Nephron (organoid): ENCODE data around the gene CDC6.

Experiments
- H3K27ac Mint-ChIP-seq, 3 experiments: 2 replicates each; pipeline ENCODE4 v1.8.0; 2020; ENCODE audit warnings: mixed read lengths in 3 of 3, mild to moderate bottlenecking in 2 of 3, moderate library complexity in 1 of 3
- H3K27me3 Mint-ChIP-seq: 2 replicates; pipeline ENCODE4 v1.8.0; 2021; ENCODE audit warnings: low read depth, mild to moderate bottlenecking, moderate library complexity, mixed read lengths
- H3K36me3 Mint-ChIP-seq: 2 replicates; pipeline ENCODE4 v1.8.0; 2020; ENCODE audit warnings: low read depth, mixed read lengths
- H3K4me1 Mint-ChIP-seq: 2 replicates; pipeline ENCODE4 v1.8.0; 2020; ENCODE audit warnings: mixed read lengths
- H3K4me3 Mint-ChIP-seq, 3 experiments: 2 replicates each; pipeline ENCODE4 v1.8.0; 2020; ENCODE audit warnings: mild to moderate bottlenecking in 3 of 3, mixed read lengths in 3 of 3, moderate library complexity in 2 of 3
- H3K9me3 Mint-ChIP-seq: 2 replicates; pipeline ENCODE4 v1.8.0; 2020; ENCODE audit warnings: mixed read lengths
- TF ChIP-seq, protein P1 (sequence below), 3 experiments: fragments of 200-600 bp; sonication (generic); IDR thresholded peaks; one replicate each; pipeline ENCODE4 v1.5.0; 2021; ENCODE audit warnings: antibody characterized with exemption in 3 of 3; ENCODE audit not compliant: unreplicated experiment in 3 of 3

The CDC6 gene

DNA sequence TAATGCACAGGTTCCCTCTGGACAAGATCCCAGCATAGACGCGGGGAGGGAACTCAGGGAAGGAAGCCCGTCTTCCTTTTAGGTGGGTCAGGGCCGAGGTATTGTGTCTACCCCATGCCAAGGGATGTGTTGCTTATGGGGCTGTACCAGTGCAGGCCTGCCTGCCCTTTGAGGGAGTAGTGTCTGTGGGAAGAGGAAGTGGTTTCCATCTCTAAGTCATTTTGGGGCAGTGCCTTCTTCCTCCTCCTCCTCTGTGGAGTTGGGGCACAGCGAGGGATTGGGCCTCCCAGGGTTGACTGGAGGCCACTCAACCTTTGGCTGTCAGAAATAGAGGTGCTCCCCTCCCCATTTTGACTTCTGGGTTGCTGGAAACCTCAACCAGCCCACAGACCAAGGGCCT lies 50.4 kb downstream of the CDC6 start:
- TF ChIP-seq, protein P1, sequence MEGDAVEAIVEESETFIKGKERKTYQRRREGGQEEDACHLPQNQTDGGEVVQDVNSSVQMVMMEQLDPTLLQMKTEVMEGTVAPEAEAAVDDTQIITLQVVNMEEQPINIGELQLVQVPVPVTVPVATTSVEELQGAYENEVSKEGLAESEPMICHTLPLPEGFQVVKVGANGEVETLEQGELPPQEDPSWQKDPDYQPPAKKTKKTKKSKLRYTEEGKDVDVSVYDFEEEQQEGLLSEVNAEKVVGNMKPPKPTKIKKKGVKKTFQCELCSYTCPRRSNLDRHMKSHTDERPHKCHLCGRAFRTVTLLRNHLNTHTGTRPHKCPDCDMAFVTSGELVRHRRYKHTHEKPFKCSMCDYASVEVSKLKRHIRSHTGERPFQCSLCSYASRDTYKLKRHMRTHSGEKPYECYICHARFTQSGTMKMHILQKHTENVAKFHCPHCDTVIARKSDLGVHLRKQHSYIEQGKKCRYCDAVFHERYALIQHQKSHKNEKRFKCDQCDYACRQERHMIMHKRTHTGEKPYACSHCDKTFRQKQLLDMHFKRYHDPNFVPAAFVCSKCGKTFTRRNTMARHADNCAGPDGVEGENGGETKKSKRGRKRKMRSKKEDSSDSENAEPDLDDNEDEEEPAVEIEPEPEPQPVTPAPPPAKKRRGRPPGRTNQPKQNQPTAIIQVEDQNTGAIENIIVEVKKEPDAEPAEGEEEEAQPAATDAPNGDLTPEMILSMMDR (IDR thresholded peaks at IDR 0.05; ENCODE audit: unreplicated experiment in 3 of 3): no peak
- H3K9me3 Mint-ChIP-seq: no peaks in the 10 kb centered on the region
- peaks cover 49% of the 10 kb centered on the region for H3K4me1 Mint-ChIP-seq
- H3K27me3 Mint-ChIP-seq: no peaks in the 10 kb centered on the region
- H3K36me3 Mint-ChIP-seq: peaks cover 17% of the 10 kb centered on the region
- peak overlapping the region in 1 of 3 experiments; percentile 40 for H3K27ac Mint-ChIP-seq
- H3K4me3 Mint-ChIP-seq: no peak overlapping the region

- Mint-ChIP-seq H3K27ac (peak overlapping the region; percentile 74 to 99 (median 90)), H3K36me3 (peaks cover 15% of the 10 kb centered on the region), H3K4me3 (peak overlapping the region; percentile 95 to 98 (median 97)), H3K27me3 (no peaks in the 10 kb centered on the region), H3K4me1 (peaks cover 52% of the 10 kb centered on the region), H3K9me3 (no peaks in the 10 kb centered on the region)
- TF ChIP-seq, protein P1 (IDR thresholded peaks at IDR 0.05; ENCODE audit: unreplicated experiment in 3 of 3): no peak
Observed at GRCh38 chr17:40338941-40339649, 51.4 kb downstream of the CDC6 start.

DNA sequence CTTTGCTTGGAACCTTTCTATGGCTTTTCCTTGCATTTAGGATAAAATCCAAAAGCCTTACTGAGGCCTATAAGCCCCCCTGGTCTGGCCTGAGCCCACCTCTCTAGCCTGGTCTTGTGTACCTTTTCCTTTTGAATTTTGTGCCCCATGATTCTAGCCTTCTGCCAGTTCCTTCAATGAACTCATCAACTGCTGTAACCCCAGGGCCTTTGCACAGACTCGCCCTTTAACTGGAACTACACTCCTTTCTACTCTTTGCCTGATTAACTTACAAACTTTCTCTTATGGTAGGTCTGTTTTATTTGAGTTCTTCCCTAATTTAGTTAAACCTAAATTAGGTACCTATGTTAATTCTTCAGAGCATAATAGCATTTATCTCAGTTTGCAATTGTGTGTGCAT lies 52.6 kb downstream of the CDC6 start:
- TF ChIP-seq, protein P1 (IDR thresholded peaks at IDR 0.05; ENCODE audit: unreplicated experiment in 3 of 3): no peak
- Mint-ChIP-seq H3K9me3 (no peaks in the 10 kb centered on the region), H3K27me3 (no peaks in the 10 kb centered on the region)

DNA sequence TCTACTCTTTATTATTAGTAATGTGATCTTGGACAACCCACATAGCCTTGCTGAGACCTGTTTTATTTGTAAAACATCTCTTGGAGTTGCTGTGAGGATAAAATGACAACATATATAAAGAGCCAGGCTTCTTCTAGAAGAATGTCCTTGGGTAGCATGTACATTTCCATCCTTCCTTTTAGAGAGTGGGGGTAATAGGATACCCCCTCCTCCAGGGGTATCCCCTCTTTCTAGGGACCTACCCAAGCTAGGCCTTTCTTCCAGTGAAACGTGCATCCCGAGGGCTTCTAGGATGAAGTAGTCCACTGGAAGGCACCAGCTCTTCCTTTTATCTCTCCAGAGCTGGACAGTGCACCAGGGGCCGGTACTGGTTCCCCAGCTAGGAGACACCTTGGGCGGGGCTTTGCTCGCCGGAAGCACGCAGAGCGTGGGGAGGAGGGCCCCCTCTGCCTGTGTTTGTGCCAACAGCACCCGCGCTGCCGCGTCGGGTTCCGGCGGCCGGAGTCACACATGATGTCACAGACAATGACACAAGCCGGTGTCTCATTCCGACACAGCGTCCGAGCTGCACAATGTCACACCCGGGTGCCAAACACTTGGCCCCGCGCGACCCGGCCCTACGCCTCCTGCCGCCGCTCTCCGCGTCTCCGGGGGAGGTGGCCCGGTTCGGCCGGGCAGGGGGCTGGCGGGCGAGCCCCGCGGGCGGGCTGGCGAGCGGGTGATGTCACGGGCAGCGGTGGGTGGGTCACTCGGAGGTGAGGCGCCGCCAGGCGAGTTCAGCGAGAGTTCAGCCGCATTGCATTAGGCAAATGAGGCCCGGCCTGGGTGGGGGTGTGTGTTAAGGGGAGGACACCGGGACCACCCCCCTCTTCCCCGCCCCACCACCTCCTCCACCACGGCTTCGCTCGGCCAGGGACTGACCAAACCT lies 53.5 kb downstream of the CDC6 start:
- Mint-ChIP-seq H3K27ac (peak overlapping the region; percentile 75 to 99 (median 90)), H3K36me3 (peaks cover 11% of the 10 kb centered on the region), H3K4me1 (peaks cover 51% of the 10 kb centered on the region), H3K9me3 (no peaks in the 10 kb centered on the region), H3K27me3 (no peaks in the 10 kb centered on the region), H3K4me3 (peak overlapping the region; percentile 95 to 98 (median 97))
- TF ChIP-seq, protein P1 (IDR thresholded peaks at IDR 0.05; ENCODE audit: unreplicated experiment in 3 of 3): no peak

More for the DNA sequence above, 52.6 kb downstream of the CDC6 start:
- peak overlapping the region; percentile 95 to 98 (median 97) for H3K4me3 Mint-ChIP-seq
- H3K27ac Mint-ChIP-seq: peak overlapping the region; percentile 74 to 99 (median 90)
- H3K4me1 Mint-ChIP-seq: peaks cover 47% of the 10 kb centered on the region
- peaks cover 11% of the 10 kb centered on the region for H3K36me3 Mint-ChIP-seq

- H3K4me1 Mint-ChIP-seq: peaks cover 58% of the 10 kb centered on the region
- peak overlapping the region; percentile 75 to 99 (median 90) for H3K27ac Mint-ChIP-seq
- TF ChIP-seq, protein P1 (IDR thresholded peaks at IDR 0.05; ENCODE audit: unreplicated experiment in 3 of 3): no peak
- H3K4me3 Mint-ChIP-seq: peak overlapping the region; percentile 95 to 98 (median 97)
- no peaks in the 10 kb centered on the region for H3K9me3 Mint-ChIP-seq
- H3K36me3 Mint-ChIP-seq: peaks cover 11% of the 10 kb centered on the region
- no peaks in the 10 kb centered on the region for H3K27me3 Mint-ChIP-seq
Observed at GRCh38 chr17:40341808-40342503, 54.3 kb downstream of the CDC6 start.
